Osteoblast (primary cell): ENCODE data around the gene PDE1C. TPM values are rescaled to one million over a fixed set of nuclear protein-coding genes. Genes with fewer than 3 reads are reported as not detected.

ENCODE experiments used
- DNase-seq: peaks from one replicate; pipeline ENCODE4 v3.0.0; 2011; ENCODE audit warnings: low spot score, mixed read lengths; ENCODE audit not compliant: insufficient read length; ENCODE audit errors: missing footprints
- H2AFZ ChIP-seq: 2 replicates; pipeline ENCODE4 v1.6.0; 2011; ENCODE audit warnings: mild to moderate bottlenecking, low read length
- H3K27ac ChIP-seq: 2 replicates; pipeline ENCODE4 v1.5.1; 2011; ENCODE audit warnings: mild to moderate bottlenecking, low read depth, low read length, moderate library complexity
- H3K27me3 ChIP-seq: 2 replicates; pipeline ENCODE4 v1.6.0; 2012; ENCODE audit warnings: mild to moderate bottlenecking, control low read depth, inconsistent platforms, low read length, moderate library complexity; ENCODE audit not compliant: insufficient read depth
- H3K36me3 ChIP-seq: 2 replicates; pipeline ENCODE4 v1.5.1; 2011; ENCODE audit warnings: mild to moderate bottlenecking, low read length, control low read depth, moderate library complexity; ENCODE audit not compliant: insufficient read depth
- H3K4me1 ChIP-seq: 2 replicates; pipeline ENCODE4 v1.5.1; 2011; ENCODE audit warnings: mild to moderate bottlenecking, low read length, control low read depth, moderate library complexity; ENCODE audit not compliant: insufficient read depth
- H3K4me2 ChIP-seq: 2 replicates; pipeline ENCODE4 v1.6.0; 2011; ENCODE audit warnings: mild to moderate bottlenecking, low read length; ENCODE audit not compliant: insufficient read depth
- H3K4me3 ChIP-seq: fragments of 200-600 bp; sonication (generic); 3 replicates; pipeline ENCODE4 v1.5.1; 2012; ENCODE audit warnings: mild to moderate bottlenecking, low read length, inconsistent platforms; ENCODE audit not compliant: insufficient read depth
- H3K79me2 ChIP-seq: 2 replicates; pipeline ENCODE4 v1.6.0; 2012; ENCODE audit warnings: mild to moderate bottlenecking, low read length, control low read depth, inconsistent platforms; ENCODE audit not compliant: insufficient read depth
- H3K9me3 ChIP-seq: 2 replicates; pipeline ENCODE4 v1.5.1; 2011; ENCODE audit warnings: low read depth, low read length, control low read depth
- H4K20me1 ChIP-seq: 2 replicates; pipeline ENCODE4 v1.6.0; 2012; ENCODE audit warnings: mild to moderate bottlenecking, low read length, control low read depth; ENCODE audit not compliant: insufficient read depth
- CTCF ChIP-seq: IDR thresholded peaks from 2 replicates; pipeline ENCODE4 v1.5.1; 2011; ENCODE audit warnings: mild to moderate bottlenecking, low read depth, low read length, moderate library complexity; ENCODE audit errors: extremely low read depth
- total RNA-seq: library from RNA; depleted of rRNA; stranded (reverse); fragments of >200 nt; gene quantifications from 2 replicates; pipeline ENCODE4 v1.2.3, GENCODE V29; 2012

Gene PDE1C
- total RNA-seq, 1 donor, result 149 TPM

- Histone ChIP-seq H3K9me3 (no peaks in the 10 kb centered on the region), H3K79me2 (peaks cover 14% of the 10 kb centered on the region), H3K4me2 (no peak overlapping the region), H3K36me3 (no peaks in the 10 kb centered on the region), H3K27me3 (no peaks in the 10 kb centered on the region), H3K27ac (no peak overlapping the region), H4K20me1 (peaks cover 6% of the 10 kb centered on the region), H3K4me1 (peaks cover 8% of the 10 kb centered on the region), H3K4me3 (no peak overlapping the region), H2AFZ (no peak overlapping the region)
- TF ChIP-seq CTCF, result no peak
- DNase-seq, result no peak
These were observed 160.0 kb downstream of the PDE1C start for GRCh38 chr7:31910191-31910590.

DNA sequence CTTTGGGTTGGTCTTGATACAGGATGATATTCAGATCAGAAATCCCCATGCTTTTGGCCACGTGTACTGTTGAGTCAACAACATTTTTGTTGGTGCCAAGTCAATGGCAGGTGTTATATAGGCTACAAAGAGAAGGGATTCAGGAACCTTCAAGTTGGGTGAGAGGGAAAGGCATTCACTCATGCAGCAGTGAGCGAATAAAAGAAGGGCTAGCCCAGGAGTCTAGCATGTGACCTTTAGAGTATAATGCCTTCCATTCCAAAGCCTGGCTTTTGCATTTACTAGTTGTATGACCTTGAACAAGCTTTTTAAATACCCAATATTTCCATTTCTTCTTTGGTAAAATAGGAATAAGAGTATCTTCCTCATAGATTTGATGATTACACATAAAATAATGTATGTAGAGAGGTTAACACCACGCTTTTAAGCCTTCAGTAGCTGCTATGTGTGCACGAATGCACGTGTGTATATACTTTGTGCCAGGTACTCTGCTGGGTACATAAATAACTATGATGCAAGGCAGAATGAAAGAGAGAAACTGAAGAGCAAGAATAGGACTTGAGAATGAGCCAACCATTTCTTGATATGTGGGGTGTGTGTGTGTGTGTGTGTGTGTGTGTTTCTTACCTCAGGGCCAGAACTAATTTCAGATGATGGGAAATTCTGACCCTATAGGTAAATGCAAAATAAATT is 163.6 kb downstream of the PDE1C start:
- Histone ChIP-seq H3K4me1 (no peaks in the 10 kb centered on the region), H3K4me3 (no peak overlapping the region), H3K36me3 (no peaks in the 10 kb centered on the region), H3K9me3 (no peaks in the 10 kb centered on the region), H3K27ac (no peak overlapping the region), H3K79me2 (peaks cover 10% of the 10 kb centered on the region), H3K27me3 (no peaks in the 10 kb centered on the region), H4K20me1 (peaks cover 6% of the 10 kb centered on the region), H3K4me2 (no peak overlapping the region), H2AFZ (no peak overlapping the region)
- TF ChIP-seq CTCF, result no peak
- no peak for DNase-seq

GRCh38 chr7:31903962-31904361 is 166.2 kb downstream of the PDE1C start:
- Histone ChIP-seq H3K4me2 (no peak overlapping the region), H3K9me3 (no peaks in the 10 kb centered on the region), H3K27ac (no peak overlapping the region), H4K20me1 (peaks cover 3% of the 10 kb centered on the region), H3K4me1 (no peaks in the 10 kb centered on the region), H3K4me3 (no peak overlapping the region), H3K36me3 (no peaks in the 10 kb centered on the region), H3K79me2 (peaks cover 2% of the 10 kb centered on the region), H2AFZ (no peak overlapping the region), H3K27me3 (no peaks in the 10 kb centered on the region)
- no peak for DNase-seq
- TF ChIP-seq CTCF, result no peak

- Histone ChIP-seq H4K20me1 (no peaks in the 10 kb centered on the region), H3K27ac (no peak overlapping the region), H3K9me3 (no peaks in the 10 kb centered on the region), H3K4me2 (no peak overlapping the region), H2AFZ (no peak overlapping the region), H3K79me2 (peaks cover 5% of the 10 kb centered on the region), H3K27me3 (no peaks in the 10 kb centered on the region), H3K36me3 (no peaks in the 10 kb centered on the region), H3K4me1 (peaks cover 16% of the 10 kb centered on the region), H3K4me3 (no peak overlapping the region)
- DNase-seq, result no peak
- TF ChIP-seq CTCF, result no peak
These were observed 170.8 kb downstream of the PDE1C start for GRCh38 chr7:31899356-31899927.
